Fibroblast of villous mesenchyme (primary cell): ENCODE results near the gene EN2. TPM values are rescaled to one million over a fixed set of nuclear protein-coding genes. Genes with fewer than 3 reads are reported as not detected.

Experiments
- DNase-seq: peaks from one replicate; pipeline ENCODE4 v3.0.0-alpha.2; 2010; ENCODE audit warnings: low read depth
- H3K4me3 ChIP-seq: 2 replicates; pipeline ENCODE4 v1.5.1; 2011; ENCODE audit warnings: low read depth, mild to moderate bottlenecking, low read length
- CTCF ChIP-seq: IDR thresholded peaks from 2 replicates; pipeline ENCODE4 v1.5.1; 2012; ENCODE audit warnings: low read depth, mild to moderate bottlenecking, low read length; ENCODE audit not compliant: insufficient read depth
- total RNA-seq: library from RNA; depleted of rRNA; stranded (reverse); fragments of >200 nt; gene quantifications from 2 replicates; pipeline ENCODE4 v1.2.3, GENCODE V29; 2012

Gene EN2
- total RNA-seq, 1 donor: not detected

- no peak for DNase-seq
- H3K4me3 ChIP-seq: no peak overlapping the region
- no peak for TF ChIP-seq CTCF
Measured at GRCh38 chr7:155460926-155461613, 3.1 kb downstream of the EN2 start.

- no peak overlapping the region for H3K4me3 ChIP-seq
- no peak for TF ChIP-seq CTCF
- no peak for DNase-seq
Measured at GRCh38 chr7:155461631-155462030, 3.7 kb downstream of the EN2 start.

GRCh38 chr7:155462163-155462735 is 4.3 kb downstream of the EN2 start:
- no peak for TF ChIP-seq CTCF
- no peak overlapping the region for H3K4me3 ChIP-seq
- DNase-seq: no peak

- no peak overlapping the region for H3K4me3 ChIP-seq
- DNase-seq: no peak
- TF ChIP-seq CTCF: no peak
Measured at GRCh38 chr7:155463114-155463811, 5.3 kb downstream of the EN2 start.

DNA sequence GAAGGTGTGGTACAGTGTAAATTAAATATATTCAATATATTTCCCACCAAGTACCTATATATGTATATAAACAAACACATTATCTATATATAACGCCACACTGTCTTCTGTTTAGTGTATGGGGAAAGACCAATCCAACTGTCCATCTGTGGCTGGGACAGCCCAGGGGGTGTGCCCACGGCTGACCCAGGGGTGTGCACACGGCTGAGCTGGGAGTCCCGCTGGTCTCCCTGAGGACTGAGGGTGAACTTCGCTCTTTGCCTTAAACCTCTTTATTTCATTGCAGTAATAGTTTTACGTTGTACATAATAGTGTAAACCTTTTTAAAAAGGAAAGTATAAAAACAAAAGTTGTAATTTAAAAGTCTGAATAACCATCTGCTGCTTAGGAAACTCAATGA is 6.3 kb downstream of the EN2 start:
- no peak for DNase-seq
- TF ChIP-seq CTCF: no peak

GRCh38 chr7:155464948-155465739 is 7.2 kb downstream of the EN2 start:
- no peak for TF ChIP-seq CTCF
- DNase-seq: no peak
- H3K4me3 ChIP-seq: no peak overlapping the region

More for the DNA sequence above, 6.3 kb downstream of the EN2 start:
- no peak overlapping the region for H3K4me3 ChIP-seq
